IMR-90 (cell line): ENCODE results near the gene CNTN5. TPM values are rescaled to one million over a fixed set of nuclear protein-coding genes. Genes with fewer than 3 reads are reported as not detected.

Source experiments
- ATAC-seq: fragments of 200-7000 bp; cut with Tn5 transposase; 2 replicates; pipeline ENCODE4 v1.9.1; 2020; ENCODE audit warnings: low read depth, mild to moderate bottlenecking, moderate library complexity
- BruUV-seq: library from RNA; stranded (reverse); fragments of 400-500 nt; replicated peaks from 2 replicates; lab custom pipeline; 2021; lab: Mats Ljungman, UMichigan
- CTCF ChIA-PET: fragments of 300-600 bp; formaldehyde crosslinking; extraction: SDS; loops from one replicate; lab custom pipeline; 2021; ENCODE audit warnings: antibody characterized with exemption; lab: Yijun Ruan, JAX
- POLR2A ChIA-PET: fragments of 300-600 bp; sonication (Branson Sonifier 250); formaldehyde crosslinking; loops from one replicate; lab custom pipeline; 2022; ENCODE audit warnings: antibody characterized with exemption; ENCODE audit not compliant: unreplicated experiment; lab: Charles Lee
- DNase-seq: peaks from one replicate; pipeline ENCODE4 v3.0.0; 2013
- H2AFZ ChIP-seq: replicated peaks from 2 replicates; pipeline ENCODE3; 2013; ENCODE audit warnings: low read length, mild to moderate bottlenecking; ENCODE audit not compliant: poor library complexity
- H2AK5ac ChIP-seq: 2 replicates; pipeline ENCODE4 v1.6.1; 2013; ENCODE audit warnings: low read depth, low read length, inconsistent platforms
- H2AK9ac ChIP-seq: replicated peaks from 2 replicates; pipeline ENCODE3; 2013; ENCODE audit warnings: mild to moderate bottlenecking, low read depth, low read length, moderate library complexity; ENCODE audit not compliant: poor library complexity
- H2BK120ac ChIP-seq: 2 replicates; pipeline ENCODE4 v1.6.1; 2013; ENCODE audit warnings: low read depth, low read length, inconsistent platforms
- H2BK15ac ChIP-seq: 3 replicates; pipeline ENCODE4 v1.6.1; 2013; ENCODE audit warnings: low read depth, low read length, inconsistent platforms
- H2BK20ac ChIP-seq: 2 replicates; pipeline ENCODE4 v1.6.1; 2013; ENCODE audit warnings: low read depth, mild to moderate bottlenecking, inconsistent platforms, low read length, moderate library complexity
- H2BK5ac ChIP-seq: 2 replicates; pipeline ENCODE4 v1.6.1; 2013; ENCODE audit warnings: mild to moderate bottlenecking, low read depth, low read length, inconsistent platforms; ENCODE audit not compliant: poor library complexity, severe bottlenecking
- H3K14ac ChIP-seq: replicated peaks from 2 replicates; pipeline ENCODE4 v1.6.1; 2013; ENCODE audit warnings: low read depth, low read length, inconsistent platforms
- H3K18ac ChIP-seq: 2 replicates; pipeline ENCODE4 v1.6.1; 2013; ENCODE audit warnings: low read depth, low read length, control low read depth
- H3K23ac ChIP-seq: 2 replicates; pipeline ENCODE4 v1.6.1; 2013; ENCODE audit warnings: low read depth, low read length, inconsistent platforms
- H3K27ac ChIP-seq: 2 replicates; pipeline ENCODE4 v1.5.1; 2013; ENCODE audit warnings: mild to moderate bottlenecking, control low read depth, low read length; ENCODE audit not compliant: insufficient read depth
- H3K27me3 ChIP-seq: 2 replicates; pipeline ENCODE4 v1.6.1; 2013; ENCODE audit warnings: low read length; ENCODE audit not compliant: control insufficient read depth, insufficient read depth
- H3K36me3 ChIP-seq: 2 replicates; pipeline ENCODE4 v1.6.1; 2013; ENCODE audit warnings: low read length, mixed read lengths; ENCODE audit not compliant: control insufficient read depth, insufficient read depth
- H3K4ac ChIP-seq: 2 replicates; pipeline ENCODE4 v1.6.1; 2013; ENCODE audit warnings: low read depth, low read length, inconsistent platforms
- H3K4me1 ChIP-seq: 2 replicates; pipeline ENCODE4 v1.6.1; 2013; ENCODE audit warnings: low read length, mixed read lengths; ENCODE audit not compliant: control insufficient read depth, insufficient read depth
- H3K4me2 ChIP-seq: 2 replicates; pipeline ENCODE4 v1.6.1; 2013; ENCODE audit warnings: low read depth, mild to moderate bottlenecking, control low read depth, low read length, moderate library complexity
- H3K4me3 ChIP-seq: 2 replicates; pipeline ENCODE4 v1.5.1; 2013; ENCODE audit warnings: low read depth, mild to moderate bottlenecking, control low read depth, low read length, moderate library complexity; ENCODE audit not compliant: insufficient read depth
- H3K56ac ChIP-seq: 2 replicates; pipeline ENCODE4 v1.6.1; 2013; ENCODE audit warnings: low read length, inconsistent platforms; ENCODE audit not compliant: insufficient read depth; ENCODE audit errors: extremely low read depth
- H3K79me1 ChIP-seq, 2 experiments: 2 replicates each; pipeline ENCODE4 v1.6.1; 2013; ENCODE audit warnings: low read length in 2 of 2, inconsistent platforms in 1 of 2, low read depth in 1 of 2
- H3K9ac ChIP-seq: 2 replicates; pipeline ENCODE4 v1.6.1; 2013; ENCODE audit warnings: low read depth, low read length, control low read depth
- H3K9me1 ChIP-seq: 2 replicates; pipeline ENCODE4 v1.6.1; 2013; ENCODE audit warnings: low read length, inconsistent platforms; ENCODE audit not compliant: insufficient read depth
- H3K9me3 ChIP-seq: 2 replicates; pipeline ENCODE4 v1.6.1; 2013; ENCODE audit warnings: low read length; ENCODE audit not compliant: control insufficient read depth, insufficient read depth
- H4K20me1 ChIP-seq: 2 replicates; pipeline ENCODE4 v1.6.1; 2013; ENCODE audit warnings: low read length, inconsistent platforms; ENCODE audit not compliant: insufficient read depth
- H4K5ac ChIP-seq: 2 replicates; pipeline ENCODE4 v1.6.1; 2013; ENCODE audit warnings: mild to moderate bottlenecking, low read depth, low read length, control low read depth
- H4K8ac ChIP-seq, 2 experiments: 2 replicates each; pipeline ENCODE4 v1.6.1; 2013; ENCODE audit warnings: low read depth in 2 of 2, low read length in 2 of 2, control low read depth in 1 of 2, inconsistent platforms in 1 of 2
- H4K91ac ChIP-seq: 2 replicates; pipeline ENCODE4 v1.6.1; 2013; ENCODE audit warnings: low read depth, low read length, inconsistent platforms; ENCODE audit not compliant: insufficient read depth
- BHLHE40 ChIP-seq: fragments of 150-350 bp; IDR thresholded peaks from 2 replicates; pipeline ENCODE4 v1.6.1; 2016; ENCODE audit warnings: mild to moderate bottlenecking, low read depth, low read length
- CEBPB ChIP-seq: IDR thresholded peaks from 2 replicates; pipeline ENCODE4 v1.6.1; 2012; ENCODE audit warnings: low read depth, low read length, improper control_type of control experiment
- CHD1 ChIP-seq: IDR thresholded peaks from 2 replicates; pipeline ENCODE4 v1.6.1; 2012; ENCODE audit warnings: low read depth, low read length, improper control_type of control experiment
- FOS ChIP-seq: fragments of 150-350 bp; IDR thresholded peaks from 2 replicates; pipeline ENCODE4 v1.6.1; 2016; ENCODE audit warnings: low read depth, low read length
- MAFK ChIP-seq: IDR thresholded peaks from 2 replicates; pipeline ENCODE4 v1.6.1; 2012; ENCODE audit warnings: low read depth, low read length, improper control_type of control experiment
- MAZ ChIP-seq: IDR thresholded peaks from 2 replicates; pipeline ENCODE4 v1.6.1; 2012; ENCODE audit warnings: low read depth, mild to moderate bottlenecking, low read length, improper control_type of control experiment, moderate library complexity, borderline replicate concordance
- MXI1 ChIP-seq: IDR thresholded peaks from 2 replicates; pipeline ENCODE4 v1.6.1; 2012; ENCODE audit warnings: low read depth, mild to moderate bottlenecking, low read length, moderate library complexity, borderline replicate concordance
- NFE2L2 ChIP-seq: fragments of 150-350 bp; IDR thresholded peaks from 2 replicates; pipeline ENCODE4 v1.6.1; 2016; ENCODE audit warnings: low read depth, mild to moderate bottlenecking, low read length
- POLR2A ChIP-seq: IDR thresholded peaks from 2 replicates; pipeline ENCODE4 v1.6.1; 2012; ENCODE audit warnings: mild to moderate bottlenecking, low read depth, low read length
- RAD21 ChIP-seq: IDR thresholded peaks from 2 replicates; pipeline ENCODE4 v1.6.1; 2012; ENCODE audit warnings: low read length, improper control_type of control experiment
- RFX5 ChIP-seq: IDR thresholded peaks from 2 replicates; pipeline ENCODE4 v1.8.0; 2012; ENCODE audit warnings: low read depth, mild to moderate bottlenecking, low read length, moderate library complexity
- SMC3 ChIP-seq: fragments of 150-350 bp; IDR thresholded peaks from 2 replicates; pipeline ENCODE4 v1.6.1; 2016; ENCODE audit warnings: low read depth, mild to moderate bottlenecking, antibody characterized with exemption, low read length, moderate library complexity
- WGBS, 2 experiments: methylation state at CpG; one replicate each; pipeline versions ENCODE4 v1.1.5 to v1.1.7; 2013; ENCODE audit warnings: missing lambda C conversion rate in 2 of 2; ENCODE audit not compliant: insufficient read length in 1 of 2; ENCODE audit errors: extremely low coverage in 2 of 2; 5-methylcytosine and 5-hydroxymethylcytosine counted together
- dilution Hi-C: fragments of 300-500 bp; cut with HindIII; formaldehyde crosslinking; loops from one replicate; pipeline ENCODE4 v1.14.3; 2018; ENCODE audit warnings: low sequenced_read_pairs; ENCODE audit not compliant: unreplicated experiment
- in situ Hi-C: fragments of 300-500 bp; cut with MboI; formaldehyde crosslinking; loops from 3 replicates; pipeline ENCODE4 v1.14.3; 2019; ENCODE audit warnings: low sequenced_read_pairs, inconsistent platforms, mixed read lengths
- intact Hi-C: fragments of 100-400 bp; cut with micrococcal nuclease; formaldehyde crosslinking; loops from 2 replicates; pipeline ENCODE4 v1.10.0; 2022
- polyA plus RNA-seq, 3 experiments: library from polyadenylated mRNA; depleted of rRNA; stranded (reverse); fragments of >200 nt; gene quantifications; 2 replicates each; pipeline ENCODE4 v1.2.3, GENCODE V29; 2012; ENCODE audit warnings: low replicate concordance in 1 of 3
- total RNA-seq: library from RNA; depleted of rRNA; stranded (reverse); fragments of >200 nt; gene quantifications from 2 replicates; pipeline ENCODE4 v1.2.3, GENCODE V29; 2012
- TF ChIP-seq, protein P1 (sequence below): conservative IDR thresholded peaks from 2 replicates; pipeline ENCODE4 v1.5.1; 2012; ENCODE audit warnings: mild to moderate bottlenecking, low read depth, low read length, improper control_type of control experiment
- TF ChIP-seq, protein P2 (sequence below): fragments of 150-350 bp; IDR thresholded peaks from 2 replicates; pipeline ENCODE4 v1.6.1; 2016; ENCODE audit warnings: low read depth, mild to moderate bottlenecking, low read length, moderate library complexity, borderline replicate concordance
- TF ChIP-seq, protein P3 (sequence below): fragments of 150-350 bp; IDR thresholded peaks from 2 replicates; pipeline ENCODE4 v1.6.1; 2017; ENCODE audit warnings: mild to moderate bottlenecking, antibody characterized with exemption, low read length, low read depth

Gene CNTN5
- total and polyA plus RNA-seq, 2 of the 4 experiments (the other 2 are of a cell fraction), result not detected

DNA sequence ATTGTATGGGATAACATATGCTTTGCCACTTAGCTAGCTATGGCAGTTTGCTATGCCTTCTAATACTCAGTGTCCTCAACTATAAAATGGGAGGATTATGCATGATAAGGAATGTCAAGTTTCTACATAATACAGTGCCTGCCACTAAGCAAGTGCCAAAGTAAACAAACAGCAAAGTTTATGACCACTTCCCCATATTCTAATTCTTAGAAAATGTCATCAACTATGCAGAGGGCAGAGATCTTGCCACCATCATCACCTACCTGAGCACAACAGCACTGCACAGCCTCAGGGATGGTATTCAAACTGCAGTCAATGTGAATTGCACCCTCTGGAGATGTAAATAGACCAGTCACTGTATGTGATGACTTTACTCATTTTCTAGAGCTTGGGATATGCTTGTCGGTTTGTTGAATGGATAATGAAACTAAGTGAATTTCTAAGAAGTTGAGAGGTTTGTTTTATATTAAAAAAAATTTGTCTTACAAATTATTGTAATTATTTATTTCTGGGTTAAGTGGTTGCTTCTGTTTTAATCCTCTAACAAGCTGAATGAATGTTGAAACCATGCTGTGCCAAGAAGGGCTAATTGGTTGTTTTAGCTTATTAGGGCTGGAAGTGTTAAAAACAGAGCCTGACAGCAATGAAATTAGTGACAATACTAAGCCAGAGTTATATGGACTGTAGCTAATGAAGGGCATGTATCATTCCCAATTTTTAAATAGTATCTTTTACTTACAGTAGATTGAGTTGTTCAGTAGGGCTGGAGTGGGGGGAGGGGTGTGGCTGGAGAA lies 398.4 kb downstream of the CNTN5 start:
- Histone ChIP-seq H2BK5ac (no peak overlapping the region), H3K18ac (no peak overlapping the region), H3K27me3 (no peaks in the 10 kb centered on the region), H3K27ac (no peak overlapping the region), H3K9me3 (no peaks in the 10 kb centered on the region), H3K56ac (no peak overlapping the region; the same call in 1 of the 2 replicates), H2AK5ac (no peak overlapping the region), H3K9me1 (no peaks in the 10 kb centered on the region), H2BK15ac (no peak overlapping the region), H4K20me1 (no peaks in the 10 kb centered on the region), H2BK120ac (no peak overlapping the region), H3K79me1 (no peaks in the 10 kb centered on the region), H3K4me2 (no peak overlapping the region), H2AK9ac (no peak overlapping the region), H3K4ac (no peak overlapping the region), H4K91ac (no peak overlapping the region), H3K9ac (no peak overlapping the region), H3K14ac (no peak overlapping the region), H2AFZ (no peak overlapping the region), H2BK20ac (no peak overlapping the region), H3K36me3 (no peaks in the 10 kb centered on the region), H3K23ac (no peak overlapping the region), H3K4me1 (no peaks in the 10 kb centered on the region), H4K8ac (no peak overlapping the region), H4K5ac (no peak overlapping the region), H3K4me3 (no peak overlapping the region)
- intact Hi-C loops, result no loop called here
- BruUV-seq, result no TSS peak
- no CpG with 5 or more reads among the region's 1 CpG for WGBS, 2 experiments
- in situ Hi-C loops, result no loop called here
- ChIA-PET CTCF (interaction anchor here (0.6 kb wide), 1 partner anchor 44 kb away, joined by 3 read pairs; no protein-coding TSS in a partner anchor), POLR2A (no interaction called here)
- no peak for DNase-seq
- no peak for ATAC-seq
- dilution Hi-C loops, result no loop called here
- TF ChIP-seq FOS, result no peak
- TF ChIP-seq MXI1, result no peak
- TF ChIP-seq MAZ, result no peak
- TF ChIP-seq RAD21, result no peak
- TF ChIP-seq CEBPB, result no peak
- TF ChIP-seq SMC3, result no peak
- TF ChIP-seq MAFK, result no peak
- no peak for TF ChIP-seq RFX5
- TF ChIP-seq, protein P1, sequence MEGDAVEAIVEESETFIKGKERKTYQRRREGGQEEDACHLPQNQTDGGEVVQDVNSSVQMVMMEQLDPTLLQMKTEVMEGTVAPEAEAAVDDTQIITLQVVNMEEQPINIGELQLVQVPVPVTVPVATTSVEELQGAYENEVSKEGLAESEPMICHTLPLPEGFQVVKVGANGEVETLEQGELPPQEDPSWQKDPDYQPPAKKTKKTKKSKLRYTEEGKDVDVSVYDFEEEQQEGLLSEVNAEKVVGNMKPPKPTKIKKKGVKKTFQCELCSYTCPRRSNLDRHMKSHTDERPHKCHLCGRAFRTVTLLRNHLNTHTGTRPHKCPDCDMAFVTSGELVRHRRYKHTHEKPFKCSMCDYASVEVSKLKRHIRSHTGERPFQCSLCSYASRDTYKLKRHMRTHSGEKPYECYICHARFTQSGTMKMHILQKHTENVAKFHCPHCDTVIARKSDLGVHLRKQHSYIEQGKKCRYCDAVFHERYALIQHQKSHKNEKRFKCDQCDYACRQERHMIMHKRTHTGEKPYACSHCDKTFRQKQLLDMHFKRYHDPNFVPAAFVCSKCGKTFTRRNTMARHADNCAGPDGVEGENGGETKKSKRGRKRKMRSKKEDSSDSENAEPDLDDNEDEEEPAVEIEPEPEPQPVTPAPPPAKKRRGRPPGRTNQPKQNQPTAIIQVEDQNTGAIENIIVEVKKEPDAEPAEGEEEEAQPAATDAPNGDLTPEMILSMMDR, result no peak
- TF ChIP-seq, protein P2, sequence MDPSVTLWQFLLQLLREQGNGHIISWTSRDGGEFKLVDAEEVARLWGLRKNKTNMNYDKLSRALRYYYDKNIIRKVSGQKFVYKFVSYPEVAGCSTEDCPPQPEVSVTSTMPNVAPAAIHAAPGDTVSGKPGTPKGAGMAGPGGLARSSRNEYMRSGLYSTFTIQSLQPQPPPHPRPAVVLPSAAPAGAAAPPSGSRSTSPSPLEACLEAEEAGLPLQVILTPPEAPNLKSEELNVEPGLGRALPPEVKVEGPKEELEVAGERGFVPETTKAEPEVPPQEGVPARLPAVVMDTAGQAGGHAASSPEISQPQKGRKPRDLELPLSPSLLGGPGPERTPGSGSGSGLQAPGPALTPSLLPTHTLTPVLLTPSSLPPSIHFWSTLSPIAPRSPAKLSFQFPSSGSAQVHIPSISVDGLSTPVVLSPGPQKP, result no peak
- TF ChIP-seq POLR2A, result no peak
- TF ChIP-seq BHLHE40, result no peak
- TF ChIP-seq CHD1, result no peak
- no peak for TF ChIP-seq NFE2L2
- TF ChIP-seq, protein P3, sequence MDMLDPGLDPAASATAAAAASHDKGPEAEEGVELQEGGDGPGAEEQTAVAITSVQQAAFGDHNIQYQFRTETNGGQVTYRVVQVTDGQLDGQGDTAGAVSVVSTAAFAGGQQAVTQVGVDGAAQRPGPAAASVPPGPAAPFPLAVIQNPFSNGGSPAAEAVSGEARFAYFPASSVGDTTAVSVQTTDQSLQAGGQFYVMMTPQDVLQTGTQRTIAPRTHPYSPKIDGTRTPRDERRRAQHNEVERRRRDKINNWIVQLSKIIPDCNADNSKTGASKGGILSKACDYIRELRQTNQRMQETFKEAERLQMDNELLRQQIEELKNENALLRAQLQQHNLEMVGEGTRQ, result no peak
